Glutamatergic neuron (in vitro differentiated cells): Measurements from ENCODE around the gene SAP30BP. TPM values are rescaled to one million over a fixed set of nuclear protein-coding genes. Genes with fewer than 3 reads are reported as not detected.
A peak's percentile ranks its signal among the peaks of the same experiment; 100 is the strongest.

Experiments
- DNase-seq: peaks from one replicate; pipeline ENCODE4 v3.0.0; 2022
- H3K27ac Mint-ChIP-seq: one replicate; pipeline ENCODE4 v1.8.0; 2020; ENCODE audit warnings: mild to moderate bottlenecking, mixed read lengths, inconsistent platforms; ENCODE audit not compliant: unreplicated experiment
- H3K27me3 Mint-ChIP-seq: one replicate; pipeline ENCODE4 v1.8.0; 2020; ENCODE audit warnings: mild to moderate bottlenecking, moderate library complexity, mixed read lengths, inconsistent platforms; ENCODE audit not compliant: unreplicated experiment
- H3K36me3 Mint-ChIP-seq: one replicate; pipeline ENCODE4 v1.8.0; 2020; ENCODE audit warnings: mild to moderate bottlenecking, mixed read lengths, inconsistent platforms; ENCODE audit not compliant: unreplicated experiment
- H3K4me1 Mint-ChIP-seq: one replicate; pipeline ENCODE4 v1.8.0; 2020; ENCODE audit warnings: mild to moderate bottlenecking, low read depth, mixed read lengths, inconsistent platforms; ENCODE audit not compliant: unreplicated experiment
- H3K4me3 Mint-ChIP-seq: one replicate; pipeline ENCODE4 v1.8.0; 2020; ENCODE audit warnings: mild to moderate bottlenecking, mixed read lengths, inconsistent platforms; ENCODE audit not compliant: unreplicated experiment
- H3K9me3 Mint-ChIP-seq: one replicate; pipeline ENCODE4 v1.8.0; 2020; ENCODE audit warnings: mild to moderate bottlenecking, moderate library complexity, mixed read lengths, inconsistent platforms; ENCODE audit not compliant: unreplicated experiment
- CTCF ChIP-seq: fragments of 200-600 bp; sonication (generic); IDR thresholded peaks from one replicate; pipeline ENCODE4 v1.5.0; 2021; ENCODE audit not compliant: partially characterized antibody, unreplicated experiment
- total RNA-seq: library from RNA; stranded (reverse); fragmentation: NEBNext Ultra II Directional; extraction: Animal tissue kit (Norgen Biotek cat#: 25700); gene quantifications from one replicate; pipeline ENCODE4 v1.2.1, GENCODE V29; 2021; ENCODE audit not compliant: unreplicated experiment

The SAP30BP gene
- total RNA-seq, 1 donor from 2014 or later: 115 TPM

- DNase-seq: no peak
- Mint-ChIP-seq H3K27ac (peak overlapping the region; percentile 49), H3K27me3 (peaks cover 2% of the 10 kb centered on the region), H3K9me3 (no peaks in the 10 kb centered on the region), H3K4me1 (peaks cover 20% of the 10 kb centered on the region), H3K36me3 (no peaks in the 10 kb centered on the region), H3K4me3 (no peak overlapping the region)
- TF ChIP-seq CTCF: no peak
These were observed 30.6 kb downstream of the SAP30BP start for GRCh38 chr17:75697651-75698291.

DNA sequence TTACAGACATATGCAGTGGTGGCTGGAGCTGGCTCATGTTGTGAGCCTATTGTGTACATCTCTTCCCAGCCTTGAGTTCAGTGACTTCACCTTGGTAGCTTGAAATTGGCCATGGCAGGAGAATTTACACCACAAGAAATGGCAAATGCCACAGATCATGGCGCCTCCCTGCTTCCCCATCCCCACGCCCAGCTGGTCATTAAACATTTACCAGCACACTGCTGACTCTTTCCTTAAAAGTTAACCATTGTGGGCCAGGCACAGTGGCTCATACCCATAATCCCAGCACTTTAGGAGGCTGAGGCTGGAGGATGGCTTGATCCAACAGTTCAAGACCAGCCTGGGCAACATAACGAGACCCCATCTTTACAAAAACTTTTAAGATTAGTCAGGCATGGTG, 31.5 kb downstream of the SAP30BP start:
- no peaks in the 10 kb centered on the region for H3K36me3 Mint-ChIP-seq

GRCh38 chr17:75701288-75701687, 34.1 kb downstream of the SAP30BP start:
- DNase-seq: no peak
- Mint-ChIP-seq H3K4me3 (no peak overlapping the region), H3K9me3 (no peaks in the 10 kb centered on the region), H3K4me1 (peaks cover 6% of the 10 kb centered on the region), H3K27ac (no peak overlapping the region), H3K36me3 (no peaks in the 10 kb centered on the region), H3K27me3 (peaks cover 2% of the 10 kb centered on the region)
- no peak for TF ChIP-seq CTCF

More for the DNA sequence above, 31.5 kb downstream of the SAP30BP start:
- Mint-ChIP-seq H3K27me3 (peaks cover 2% of the 10 kb centered on the region), H3K9me3 (no peaks in the 10 kb centered on the region), H3K4me3 (no peak overlapping the region), H3K27ac (no peak overlapping the region), H3K4me1 (peaks cover 17% of the 10 kb centered on the region)
- no peak for TF ChIP-seq CTCF
- DNase-seq: no peak

DNA sequence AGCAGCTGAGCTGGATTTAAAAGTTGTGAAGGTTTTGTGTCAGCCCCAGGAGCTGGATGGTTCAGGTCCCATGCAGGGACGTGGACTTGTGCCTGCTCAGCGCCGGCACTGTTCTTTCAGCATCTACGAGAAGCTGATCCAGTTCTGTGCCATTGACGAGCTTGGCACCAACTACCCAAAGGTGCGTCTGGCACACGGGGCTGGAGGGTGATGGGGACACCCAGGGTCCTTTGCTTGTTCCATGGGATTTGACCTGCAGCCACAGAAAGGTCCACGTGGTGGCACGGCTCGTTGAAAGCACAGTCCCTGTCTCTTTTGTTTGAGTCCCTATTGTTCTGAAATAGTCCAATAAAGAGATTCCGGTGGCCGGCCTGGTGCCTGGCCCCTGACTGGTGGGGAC, 36.1 kb downstream of the SAP30BP start:
- H3K4me1 Mint-ChIP-seq: no peaks in the 10 kb centered on the region
- H3K36me3 Mint-ChIP-seq: no peaks in the 10 kb centered on the region
- peaks cover 2% of the 10 kb centered on the region for H3K27me3 Mint-ChIP-seq
- H3K27ac Mint-ChIP-seq: no peak overlapping the region
- H3K4me3 Mint-ChIP-seq: no peak overlapping the region
- no peak for DNase-seq
- H3K9me3 Mint-ChIP-seq: peaks cover 2% of the 10 kb centered on the region
- no peak for TF ChIP-seq CTCF

DNA sequence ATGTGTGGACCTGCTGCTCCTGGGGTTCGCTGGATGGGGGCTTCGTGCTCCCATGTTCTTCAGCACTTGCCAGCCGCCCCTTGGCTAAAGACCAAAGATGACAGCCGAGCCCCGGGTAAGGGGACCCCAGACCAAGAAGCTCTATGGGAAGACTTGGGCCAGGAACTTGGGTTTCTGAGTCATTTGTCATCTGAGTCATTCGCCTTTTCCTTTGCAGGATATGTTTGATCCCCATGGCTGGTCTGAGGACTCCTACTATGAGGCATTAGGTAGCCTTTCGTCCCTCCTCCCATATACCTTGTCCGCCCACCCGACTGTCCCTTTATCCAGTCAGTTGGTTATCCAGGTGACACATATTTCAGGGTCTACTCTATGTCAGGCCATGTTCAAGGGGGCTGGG, 36.5 kb downstream of the SAP30BP start:
- Mint-ChIP-seq H3K4me3 (no peak overlapping the region), H3K4me1 (no peaks in the 10 kb centered on the region), H3K36me3 (no peaks in the 10 kb centered on the region), H3K27ac (no peak overlapping the region), H3K27me3 (peaks cover 2% of the 10 kb centered on the region), H3K9me3 (peaks cover 2% of the 10 kb centered on the region)
- TF ChIP-seq CTCF: no peak
- DNase-seq: no peak
